DMS153 treated with DMSO at 0.1 percent for 48 hours (cell line): ENCODE data around the gene WDR18.

ENCODE experiments used
- DNase-seq: peaks from one replicate; lab custom pipeline; 2025; ENCODE audit not compliant: unreplicated experiment; lab: John Stamatoyannopoulos, UW

The WDR18 gene

GRCh38 chr19:964116-964520, 20.0 kb upstream of the WDR18 start:
- no peak for DNase-seq

- no peak for DNase-seq
These were observed 19.1 kb upstream of the WDR18 start for GRCh38 chr19:964761-965694.

- DNase-seq, result no peak
These were observed 17.6 kb upstream of the WDR18 start for GRCh38 chr19:966485-967088.

- no peak for DNase-seq
These were observed 13.4 kb upstream of the WDR18 start for GRCh38 chr19:970695-971094.

GRCh38 chr19:971795-972194, 12.3 kb upstream of the WDR18 start:
- DNase-seq, result no peak

- no peak for DNase-seq
These were observed 11.9 kb upstream of the WDR18 start for GRCh38 chr19:972281-972680.

- DNase-seq, result no peak
These were observed 10.2 kb upstream of the WDR18 start for GRCh38 chr19:973726-974563.

GRCh38 chr19:974564-975257, 9.4 kb upstream of the WDR18 start:
- DNase-seq, result no peak

- DNase-seq, result no peak
These were observed 7.7 kb upstream of the WDR18 start for GRCh38 chr19:976476-976875.

GRCh38 chr19:977058-977464, 7.1 kb upstream of the WDR18 start:
- no peak for DNase-seq

GRCh38 chr19:979318-979741, 4.8 kb upstream of the WDR18 start:
- no peak for DNase-seq

- no peak for DNase-seq
These were observed 3.8 kb upstream of the WDR18 start for GRCh38 chr19:980133-980998.

- DNase-seq, result no peak
These were observed 1.5 kb upstream of the WDR18 start for GRCh38 chr19:982567-983170.

GRCh38 chr19:986083-986482, 1.9 kb downstream of the WDR18 start:
- no peak for DNase-seq

GRCh38 chr19:988081-988480, 3.9 kb downstream of the WDR18 start:
- no peak for DNase-seq

GRCh38 chr19:988510-988909, 4.4 kb downstream of the WDR18 start:
- no peak for DNase-seq

- no peak for DNase-seq
These were observed 5.4 kb downstream of the WDR18 start for GRCh38 chr19:989381-990081.

- DNase-seq, result no peak
These were observed 6.0 kb downstream of the WDR18 start for GRCh38 chr19:990119-990571.

GRCh38 chr19:990746-991145, 6.6 kb downstream of the WDR18 start:
- no peak for DNase-seq
